Upper lobe of left lung (tissue), 4 donors: Measurements from ENCODE around the gene ABCG8.

Source experiments
- POLR2A ChIP-seq, 4 donors: fragments of 450-650 bp; IDR thresholded peaks; one replicate each; pipeline ENCODE4 v1.5.1; 2016 to 2017; ENCODE audit warnings: antibody characterized with exemption in 4 of 4, mild to moderate bottlenecking in 2 of 4
- TF ChIP-seq, protein P1 (sequence below), 6 experiments: fragments of 450-650 bp in 4 of 6; fragments of 200-600 bp in 2 of 6; sonication (generic) in 2 of 6; IDR thresholded peaks; one replicate each; pipeline ENCODE4 v1.5.1; 2016 to 2019; ENCODE audit warnings: antibody characterized with exemption in 6 of 6

DNA sequence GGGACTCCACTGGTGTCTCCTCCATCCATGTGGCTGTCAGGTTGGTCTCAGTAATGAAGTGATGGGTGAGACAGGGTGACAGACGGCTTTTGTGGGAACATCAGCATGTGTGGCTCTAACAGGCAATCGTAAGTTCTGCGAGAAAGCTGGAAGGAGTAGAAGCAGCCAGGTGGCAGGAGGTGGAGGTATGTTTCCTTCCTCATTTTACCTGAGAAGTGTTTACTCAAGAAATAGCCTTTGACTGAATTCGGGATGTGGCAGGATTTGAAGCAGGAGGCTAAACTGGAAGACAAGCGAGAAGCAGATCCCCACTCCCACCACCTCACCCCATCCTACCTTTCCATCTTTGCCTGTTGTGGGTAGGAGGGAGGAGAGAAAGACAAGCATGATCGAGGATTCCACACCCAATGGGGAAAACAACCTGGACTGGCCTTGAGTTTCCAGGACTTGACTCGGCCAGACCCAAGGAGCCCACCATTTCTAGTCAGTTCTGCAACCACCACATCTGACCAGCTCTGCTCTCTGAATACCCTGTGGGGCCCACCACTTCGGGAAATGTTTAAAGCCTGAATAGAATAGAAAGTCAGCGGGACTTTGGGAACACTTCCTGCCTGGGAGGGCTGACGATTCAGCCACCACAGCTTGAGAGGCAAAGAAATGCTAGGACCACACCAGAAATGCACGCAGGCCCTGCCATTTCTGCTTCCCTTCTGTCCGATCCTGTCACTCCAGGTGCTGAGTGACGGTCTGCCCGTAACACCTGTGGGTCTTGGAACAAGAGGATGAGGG lies 1.2 kb downstream of the ABCG8 start:
- TF ChIP-seq POLR2A (IDR thresholded peaks at IDR 0.05) = no peak
- TF ChIP-seq, protein P1, sequence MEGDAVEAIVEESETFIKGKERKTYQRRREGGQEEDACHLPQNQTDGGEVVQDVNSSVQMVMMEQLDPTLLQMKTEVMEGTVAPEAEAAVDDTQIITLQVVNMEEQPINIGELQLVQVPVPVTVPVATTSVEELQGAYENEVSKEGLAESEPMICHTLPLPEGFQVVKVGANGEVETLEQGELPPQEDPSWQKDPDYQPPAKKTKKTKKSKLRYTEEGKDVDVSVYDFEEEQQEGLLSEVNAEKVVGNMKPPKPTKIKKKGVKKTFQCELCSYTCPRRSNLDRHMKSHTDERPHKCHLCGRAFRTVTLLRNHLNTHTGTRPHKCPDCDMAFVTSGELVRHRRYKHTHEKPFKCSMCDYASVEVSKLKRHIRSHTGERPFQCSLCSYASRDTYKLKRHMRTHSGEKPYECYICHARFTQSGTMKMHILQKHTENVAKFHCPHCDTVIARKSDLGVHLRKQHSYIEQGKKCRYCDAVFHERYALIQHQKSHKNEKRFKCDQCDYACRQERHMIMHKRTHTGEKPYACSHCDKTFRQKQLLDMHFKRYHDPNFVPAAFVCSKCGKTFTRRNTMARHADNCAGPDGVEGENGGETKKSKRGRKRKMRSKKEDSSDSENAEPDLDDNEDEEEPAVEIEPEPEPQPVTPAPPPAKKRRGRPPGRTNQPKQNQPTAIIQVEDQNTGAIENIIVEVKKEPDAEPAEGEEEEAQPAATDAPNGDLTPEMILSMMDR (IDR thresholded peaks at IDR 0.05) = no peak
